CD4-positive, alpha-beta T cell (primary cell): ENCODE data around the gene ZNF692. TPM values are rescaled to one million over a fixed set of nuclear protein-coding genes. Genes with fewer than 3 reads are reported as not detected.
A peak's percentile ranks its signal among the peaks of the same experiment; 100 is the strongest.
"Not testable (repeated sequence)": the region's sequence is repeated elsewhere in the genome, so short reads cannot be mapped to it uniquely, and the experiment has no call there.

Experiments used
- ATAC-seq: fragments of 200-7000 bp; cut with Tn5 transposase; one replicate; pipeline ENCODE4 v1.10.0; 2022; ENCODE audit warnings: mild to moderate bottlenecking; ENCODE audit not compliant: poor library complexity
- CTCF ChIA-PET: fragments of 350-600 bp; sonication (Branson Sonifier 250); formaldehyde crosslinking; loops from one replicate; lab custom pipeline; 2021; ENCODE audit warnings: antibody characterized with exemption, inconsistent platforms; lab: Charles Lee
- POLR2A ChIA-PET: fragments of 350-600 bp; sonication (Branson Sonifier 250); formaldehyde crosslinking; loops from one replicate; lab custom pipeline; 2021; ENCODE audit warnings: antibody characterized with exemption, inconsistent platforms; lab: Charles Lee
- DNase-seq, 14 experiments: peaks; one replicate each; pipeline ENCODE4 v3.0.0-alpha.2; 2013 to 2020; ENCODE audit warnings: mixed read lengths in 2 of 14
- H3K27ac ChIP-seq, 2 donors: one replicate each; pipeline versions ENCODE4 v1.5.1 to v1.7.0; 2013; ENCODE audit warnings: low read length in 2 of 2, low read depth in 1 of 2, mild to moderate bottlenecking in 1 of 2
- H3K27me3 ChIP-seq, 2 experiments: 1 replicate in 1 of 2; 2 replicates in 1 of 2; pipeline versions ENCODE4 v1.6.1 to v1.7.0; 2013; ENCODE audit warnings: low read length in 2 of 2, control low read depth in 1 of 2, mild to moderate bottlenecking in 1 of 2, moderate library complexity in 1 of 2; ENCODE audit not compliant: insufficient read depth in 2 of 2, control insufficient read depth in 1 of 2
- H3K36me3 ChIP-seq: one replicate; pipeline ENCODE4 v1.6.1; 2013; ENCODE audit warnings: low read length, control low read depth; ENCODE audit not compliant: insufficient read depth
- H3K4me1 ChIP-seq: one replicate; pipeline ENCODE4 v1.6.1; 2013; ENCODE audit warnings: low read length, control low read depth; ENCODE audit not compliant: insufficient read depth
- H3K4me3 ChIP-seq: one replicate; pipeline ENCODE4 v1.5.1; 2013; ENCODE audit warnings: mild to moderate bottlenecking, low read length, moderate library complexity
- H3K9me3 ChIP-seq, 2 experiments: 1 replicate in 1 of 2; 2 replicates in 1 of 2; pipeline versions ENCODE4 v1.6.1 to v1.7.0; 2013; ENCODE audit warnings: low read length in 2 of 2, mild to moderate bottlenecking in 2 of 2, control low read depth in 1 of 2, moderate library complexity in 1 of 2; ENCODE audit not compliant: control insufficient read depth in 1 of 2, insufficient read depth in 1 of 2
- H3K27ac Mint-ChIP-seq: one replicate; pipeline ENCODE4 v1.8.0; 2020; ENCODE audit warnings: mixed read lengths
- H3K27me3 Mint-ChIP-seq: one replicate; pipeline ENCODE4 v1.8.0; 2021; ENCODE audit warnings: mixed read lengths
- H3K36me3 Mint-ChIP-seq: one replicate; pipeline ENCODE4 v1.8.0; 2021; ENCODE audit warnings: low read depth, mixed read lengths
- H3K4me1 Mint-ChIP-seq: one replicate; pipeline ENCODE4 v1.8.0; 2021; ENCODE audit warnings: low read depth, mixed read lengths
- H3K4me3 Mint-ChIP-seq: one replicate; pipeline ENCODE4 v1.8.0; 2020; ENCODE audit warnings: mild to moderate bottlenecking, mixed read lengths
- H3K9me3 Mint-ChIP-seq: one replicate; pipeline ENCODE4 v1.8.0; 2020; ENCODE audit warnings: mixed read lengths
- intact Hi-C, 2 experiments: fragments of 100-400 bp; cut with DNase I in 1 of 2; cut with micrococcal nuclease in 1 of 2; formaldehyde crosslinking; loops; one replicate each; pipeline versions ENCODE4 v1.15.1 to v1.9.0; 2023 to 2025; cut with DNase I, micrococcal nuclease
- total RNA-seq, 174 experiments: library from RNA in 2 of 174; stranded (reverse) in 2 of 174; gene quantifications; one replicate each; pipeline ENCODE4 v1.2.3 and lab custom pipeline; 2021 to 2026
- TF ChIP-seq, protein P1 (sequence below): fragments of 200-600 bp; IDR thresholded peaks from one replicate; pipeline ENCODE4 v1.8.0; 2022; ENCODE audit warnings: antibody characterized with exemption, mild to moderate bottlenecking

The ZNF692 gene
- total RNA-seq, 2 experiments from 2014 or later: 23.3 to 27.3 TPM

DNA sequence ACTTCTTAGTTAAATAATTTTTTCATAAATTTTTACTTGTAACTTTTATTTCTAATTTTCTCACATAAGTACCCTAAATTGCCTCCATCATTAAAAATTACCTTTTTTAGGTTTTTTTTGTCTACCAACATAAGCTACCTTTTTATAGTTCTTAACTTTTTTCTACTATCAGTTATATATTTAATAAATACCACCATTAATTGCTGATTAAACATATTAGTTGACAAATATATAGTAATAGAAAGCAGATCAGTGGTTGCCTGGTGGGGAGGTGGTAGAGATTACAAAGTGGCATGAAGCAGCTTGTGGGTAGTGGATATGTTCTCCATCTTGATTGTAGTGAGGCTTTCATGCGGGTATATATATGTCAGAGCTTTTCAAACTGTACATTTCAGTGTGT lies 27.0 kb downstream of the ZNF692 start:
- Histone ChIP-seq H3K4me3 (no peak overlapping the region), H3K9me3 (no peaks in the 10 kb centered on the region), H3K27ac (no peak overlapping the region), H3K4me1 (peaks cover 7% of the 10 kb centered on the region), H3K36me3 (no peaks in the 10 kb centered on the region), H3K27me3 (no peaks in the 10 kb centered on the region)
- H3K4me1 Mint-ChIP-seq: peaks cover 12% of the 10 kb centered on the region
- CTCF ChIA-PET: no interaction called here
- TF ChIP-seq, protein P1, sequence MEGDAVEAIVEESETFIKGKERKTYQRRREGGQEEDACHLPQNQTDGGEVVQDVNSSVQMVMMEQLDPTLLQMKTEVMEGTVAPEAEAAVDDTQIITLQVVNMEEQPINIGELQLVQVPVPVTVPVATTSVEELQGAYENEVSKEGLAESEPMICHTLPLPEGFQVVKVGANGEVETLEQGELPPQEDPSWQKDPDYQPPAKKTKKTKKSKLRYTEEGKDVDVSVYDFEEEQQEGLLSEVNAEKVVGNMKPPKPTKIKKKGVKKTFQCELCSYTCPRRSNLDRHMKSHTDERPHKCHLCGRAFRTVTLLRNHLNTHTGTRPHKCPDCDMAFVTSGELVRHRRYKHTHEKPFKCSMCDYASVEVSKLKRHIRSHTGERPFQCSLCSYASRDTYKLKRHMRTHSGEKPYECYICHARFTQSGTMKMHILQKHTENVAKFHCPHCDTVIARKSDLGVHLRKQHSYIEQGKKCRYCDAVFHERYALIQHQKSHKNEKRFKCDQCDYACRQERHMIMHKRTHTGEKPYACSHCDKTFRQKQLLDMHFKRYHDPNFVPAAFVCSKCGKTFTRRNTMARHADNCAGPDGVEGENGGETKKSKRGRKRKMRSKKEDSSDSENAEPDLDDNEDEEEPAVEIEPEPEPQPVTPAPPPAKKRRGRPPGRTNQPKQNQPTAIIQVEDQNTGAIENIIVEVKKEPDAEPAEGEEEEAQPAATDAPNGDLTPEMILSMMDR: no peak
- intact Hi-C loops: no loop called here
- H3K27ac Mint-ChIP-seq: no peak overlapping the region
- ATAC-seq (no peak), DNase-seq (no peak)
- H3K9me3 Mint-ChIP-seq: no peaks in the 10 kb centered on the region
- no peak overlapping the region for H3K4me3 Mint-ChIP-seq
- no peaks in the 10 kb centered on the region for H3K36me3 Mint-ChIP-seq
- POLR2A ChIA-PET: no interaction called here
- H3K27me3 Mint-ChIP-seq: peaks cover 7% of the 10 kb centered on the region

DNA sequence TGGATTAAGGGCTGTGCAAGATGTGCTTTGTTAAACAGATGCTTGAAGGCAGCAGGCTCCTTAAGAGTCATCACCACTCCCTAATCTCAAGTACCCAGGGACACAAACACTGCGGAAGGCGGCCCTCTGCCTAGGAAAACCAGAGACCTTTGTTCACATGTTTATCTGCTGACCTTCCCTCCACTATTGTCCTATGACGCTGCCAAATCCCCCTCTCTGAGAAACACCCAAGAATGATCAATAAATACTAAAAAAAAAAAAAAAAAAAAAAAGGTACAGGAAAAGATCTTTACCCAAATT lies 28.2 kb downstream of the ZNF692 start:
- POLR2A ChIA-PET, H3K27me3 ChIP-seq, H3K27me3 Mint-ChIP-seq, H3K4me3 Mint-ChIP-seq, ATAC-seq, H3K9me3 ChIP-seq, H3K27ac ChIP-seq, CTCF ChIA-PET, DNase-seq, H3K9me3 Mint-ChIP-seq, H3K36me3 ChIP-seq, intact Hi-C loops, H3K4me3 ChIP-seq: not testable (repeated sequence)
- peaks cover 21% of the 10 kb centered on the region for H3K4me1 Mint-ChIP-seq
- H3K36me3 Mint-ChIP-seq: peaks cover 11% of the 10 kb centered on the region
- H3K4me1 ChIP-seq: peaks cover 14% of the 10 kb centered on the region
- H3K27ac Mint-ChIP-seq: peak overlapping the region; percentile 34

DNA sequence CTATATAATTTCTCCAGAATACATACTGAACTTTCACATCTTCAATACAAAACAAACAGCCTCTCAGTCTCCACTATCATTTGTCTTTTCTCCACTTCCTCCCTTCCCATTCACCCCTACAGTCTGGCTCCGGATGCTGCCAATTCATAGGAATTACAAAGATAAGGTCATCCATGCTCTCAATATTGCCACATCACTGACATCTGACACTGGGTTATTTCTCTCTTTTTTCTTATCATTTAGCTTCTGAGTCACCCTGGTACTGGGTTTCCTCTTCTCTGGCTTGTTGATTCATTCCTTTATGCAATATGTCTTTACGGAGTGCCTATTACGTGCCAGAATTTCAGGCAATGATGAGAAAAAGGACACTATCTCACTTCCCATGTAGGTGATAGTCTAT lies 30.0 kb downstream of the ZNF692 start:
- TF ChIP-seq, protein P1: no peak

More for the DNA sequence above, 30.0 kb downstream of the ZNF692 start:
- no peak overlapping the region for H3K27ac ChIP-seq
- Mint-ChIP-seq H3K27ac (peak overlapping the region; percentile 95), H3K4me3 (no peak overlapping the region), H3K9me3 (no peaks in the 10 kb centered on the region), H3K36me3 (peaks cover 28% of the 10 kb centered on the region), H3K27me3 (peaks cover 6% of the 10 kb centered on the region), H3K4me1 (peaks cover 39% of the 10 kb centered on the region)
- no peak for ATAC-seq
- H3K27me3 ChIP-seq: no peaks in the 10 kb centered on the region
- intact Hi-C loops: no loop called here
- ChIA-PET CTCF (interaction anchor here (1.0 kb wide), 1 partner anchor 9 kb away, joined by 4 read pairs; the partner anchor contains the start of gene ZNF672), POLR2A (interaction anchor here (3.9 to 4.7 kb wide), 2 partner anchors 9 to 30 kb away, joined by 47 to 98 read pairs; partner anchors contain the start of genes ZNF672 and ZNF692)
- no peaks in the 10 kb centered on the region for H3K9me3 ChIP-seq
- peaks cover 5% of the 10 kb centered on the region for H3K36me3 ChIP-seq
- DNase-seq: peak in 2 of 14 experiments; percentile 35 to 51
- H3K4me3 ChIP-seq: no peak overlapping the region
- peaks cover 31% of the 10 kb centered on the region for H3K4me1 ChIP-seq
